ENCODE measurements around the gene SVBP.
A peak's percentile ranks its signal among the peaks of the same experiment; 100 is the strongest.
"Not testable (repeated sequence)": the region's sequence is repeated elsewhere in the genome, so short reads cannot be mapped to it uniquely, and the experiment has no call there.

The SVBP gene

DNA sequence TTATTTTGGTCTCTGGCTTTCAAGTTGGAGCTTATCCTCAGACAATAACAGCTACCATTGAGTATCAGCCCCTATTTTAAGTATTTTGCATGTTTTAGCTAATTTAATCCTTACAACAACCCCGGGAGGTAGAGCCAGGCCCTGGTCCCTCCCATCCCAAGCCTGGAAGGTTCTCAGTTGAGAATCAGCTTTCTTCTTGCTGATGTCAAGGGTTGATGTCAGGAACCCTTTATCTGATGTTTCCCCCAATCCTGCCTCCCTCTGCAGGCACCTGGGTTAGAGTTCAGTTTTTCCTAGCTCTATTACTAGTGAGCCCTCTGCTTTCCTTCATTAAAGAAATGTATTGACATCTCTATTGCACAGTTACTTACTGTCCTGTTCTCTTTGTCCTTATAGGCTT, 3.6 kb upstream of the SVBP start:
- Histone ChIP-seq H3K4me3 (ENCODE audit: low read depth, low read length) (no peak overlapping the region), H3K27me3 (replicated peaks) (no peaks in the 10 kb centered on the region), H3K27ac (no peak overlapping the region), H3K36me3 (replicated peaks) (no peaks in the 10 kb centered on the region)
- DNase-seq = no peak
- TF ChIP-seq, protein P1, sequence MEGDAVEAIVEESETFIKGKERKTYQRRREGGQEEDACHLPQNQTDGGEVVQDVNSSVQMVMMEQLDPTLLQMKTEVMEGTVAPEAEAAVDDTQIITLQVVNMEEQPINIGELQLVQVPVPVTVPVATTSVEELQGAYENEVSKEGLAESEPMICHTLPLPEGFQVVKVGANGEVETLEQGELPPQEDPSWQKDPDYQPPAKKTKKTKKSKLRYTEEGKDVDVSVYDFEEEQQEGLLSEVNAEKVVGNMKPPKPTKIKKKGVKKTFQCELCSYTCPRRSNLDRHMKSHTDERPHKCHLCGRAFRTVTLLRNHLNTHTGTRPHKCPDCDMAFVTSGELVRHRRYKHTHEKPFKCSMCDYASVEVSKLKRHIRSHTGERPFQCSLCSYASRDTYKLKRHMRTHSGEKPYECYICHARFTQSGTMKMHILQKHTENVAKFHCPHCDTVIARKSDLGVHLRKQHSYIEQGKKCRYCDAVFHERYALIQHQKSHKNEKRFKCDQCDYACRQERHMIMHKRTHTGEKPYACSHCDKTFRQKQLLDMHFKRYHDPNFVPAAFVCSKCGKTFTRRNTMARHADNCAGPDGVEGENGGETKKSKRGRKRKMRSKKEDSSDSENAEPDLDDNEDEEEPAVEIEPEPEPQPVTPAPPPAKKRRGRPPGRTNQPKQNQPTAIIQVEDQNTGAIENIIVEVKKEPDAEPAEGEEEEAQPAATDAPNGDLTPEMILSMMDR (IDR thresholded peaks at IDR 0.05; ENCODE audit: low read depth, low read length, missing control alignments) = no peak
- in situ Hi-C loops (cut with HindIII; ENCODE audit: low pct_ligation_motif_present, low sequenced_read_pairs) = no loop called here

DNA sequence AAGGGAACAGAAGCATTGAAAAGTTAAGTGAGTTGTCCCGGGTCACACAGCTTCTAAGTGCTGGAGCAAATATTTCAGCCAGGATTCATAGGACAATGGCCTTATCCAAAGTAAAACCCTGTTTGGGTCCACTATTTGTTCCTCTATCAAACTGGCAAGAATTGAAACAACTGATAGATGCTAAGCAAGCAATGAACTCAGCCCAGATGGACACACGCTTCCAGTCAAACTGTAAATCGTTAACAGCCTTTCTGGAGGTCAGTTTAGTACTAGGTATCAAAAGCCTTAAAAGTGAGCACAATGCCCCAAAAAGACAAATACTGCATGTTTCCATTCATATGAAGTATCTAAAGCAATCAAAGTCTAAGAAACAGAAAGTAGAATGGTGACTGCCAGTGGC, 779 bp upstream of the SVBP start:
- H3K27ac ChIP-seq = no peak overlapping the region
- no peaks in the 10 kb centered on the region for H3K27me3 ChIP-seq (replicated peaks)
- H3K36me3 ChIP-seq (replicated peaks) = no peaks in the 10 kb centered on the region
- no peak overlapping the region for H3K4me3 ChIP-seq (ENCODE audit: low read depth, low read length)
- TF ChIP-seq, protein P1 (IDR thresholded peaks at IDR 0.05; ENCODE audit: low read depth, low read length, missing control alignments) = no peak
- in situ Hi-C loops (cut with HindIII; ENCODE audit: low pct_ligation_motif_present, low sequenced_read_pairs) = no loop called here
- no peak for DNase-seq

DNA sequence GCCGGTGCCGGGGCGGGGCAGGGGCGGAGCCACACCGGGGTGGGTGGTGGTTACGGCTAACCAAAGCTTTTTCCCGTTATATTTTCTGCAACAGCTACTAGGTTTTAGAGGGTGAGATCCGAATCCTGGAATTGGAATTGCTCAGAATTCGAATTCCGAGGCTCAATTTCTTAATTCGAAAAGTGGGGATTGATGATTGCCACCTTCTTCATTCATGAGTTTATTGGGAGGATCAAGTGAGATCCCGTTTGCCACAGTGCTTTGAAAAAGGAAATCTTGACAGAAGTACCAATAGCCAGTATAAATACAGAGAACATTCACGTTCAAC, 207 bp upstream of the SVBP start:
- Histone ChIP-seq H3K4me3 (ENCODE audit: low read depth, low read length) (peak overlapping the region; percentile 49), H3K27ac (peak overlapping the region; percentile 100), H3K27me3 (replicated peaks) (no peaks in the 10 kb centered on the region), H3K36me3 (replicated peaks) (no peaks in the 10 kb centered on the region)
- DNase-seq = no peak
- in situ Hi-C loops (cut with HindIII; ENCODE audit: low pct_ligation_motif_present, low sequenced_read_pairs) = no loop called here
- TF ChIP-seq, protein P1 (IDR thresholded peaks at IDR 0.05; ENCODE audit: low read depth, low read length, missing control alignments) = no peak

DNA sequence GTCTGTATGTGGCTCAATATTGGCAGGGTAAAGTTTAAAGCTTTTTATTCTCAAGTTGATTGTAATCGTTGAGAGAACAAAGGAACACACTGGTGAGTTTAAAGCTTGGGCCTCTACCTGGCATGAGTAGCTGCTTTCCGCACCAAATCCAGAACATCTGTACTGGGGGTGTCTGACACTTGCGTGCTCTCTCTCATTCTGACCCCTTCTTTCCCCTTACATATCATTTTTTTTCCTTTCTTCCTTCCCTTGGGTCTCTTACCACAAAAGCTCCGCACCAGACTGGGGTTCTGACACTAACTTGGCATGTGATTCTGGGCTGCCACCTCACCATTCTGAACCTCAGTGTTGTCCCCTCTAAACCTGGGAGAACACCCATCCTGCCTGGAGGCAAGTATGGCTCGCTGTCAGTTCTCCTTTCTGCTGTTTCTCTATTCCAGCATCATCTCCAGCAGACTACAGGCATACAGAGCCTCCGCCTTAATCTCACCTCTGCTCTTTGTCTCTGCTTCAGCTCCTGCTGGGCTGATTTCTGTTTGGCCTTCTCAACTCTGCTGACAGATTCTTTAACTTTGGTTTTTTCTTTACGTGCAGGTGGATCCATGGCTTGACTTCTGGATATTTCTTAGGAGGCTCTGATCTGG, 1.1 kb downstream of the SVBP start:
- no peaks in the 10 kb centered on the region for H3K36me3 ChIP-seq (replicated peaks)
- H3K27ac ChIP-seq = peak overlapping the region; percentile 20
- in situ Hi-C loops (cut with HindIII; ENCODE audit: low pct_ligation_motif_present, low sequenced_read_pairs) = no loop called here
- peak; percentile 2 for DNase-seq
- H3K4me3 ChIP-seq (ENCODE audit: low read depth, low read length) = peak overlapping the region; percentile 77
- H3K27me3 ChIP-seq (replicated peaks) = no peaks in the 10 kb centered on the region
- TF ChIP-seq, protein P1 (IDR thresholded peaks at IDR 0.05; ENCODE audit: low read depth, low read length, missing control alignments) = no peak

DNA sequence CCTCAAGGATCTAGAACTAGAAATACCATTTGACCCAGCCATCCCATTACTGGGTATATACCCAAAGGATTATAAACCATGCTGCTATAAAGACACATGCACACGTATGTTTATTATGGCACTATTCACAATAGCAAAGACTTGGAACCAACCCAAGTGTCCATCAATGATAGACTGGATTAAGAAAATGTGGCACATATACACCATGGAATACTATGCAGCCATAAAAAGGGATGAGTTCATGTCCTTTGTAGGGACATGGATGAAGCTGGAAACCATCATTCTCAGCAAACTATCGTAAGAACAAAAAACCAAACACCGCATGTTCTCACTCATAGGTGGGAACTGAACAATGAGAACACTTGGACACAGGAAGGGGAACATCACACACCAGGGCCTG, 2.4 kb downstream of the SVBP start:
- DNase-seq; H3K27me3 ChIP-seq (replicated peaks); H3K27ac ChIP-seq; H3K36me3 ChIP-seq (replicated peaks); H3K4me3 ChIP-seq (ENCODE audit: low read depth, low read length); in situ Hi-C loops (cut with HindIII; ENCODE audit: low pct_ligation_motif_present, low sequenced_read_pairs): not testable (repeated sequence)

DNA sequence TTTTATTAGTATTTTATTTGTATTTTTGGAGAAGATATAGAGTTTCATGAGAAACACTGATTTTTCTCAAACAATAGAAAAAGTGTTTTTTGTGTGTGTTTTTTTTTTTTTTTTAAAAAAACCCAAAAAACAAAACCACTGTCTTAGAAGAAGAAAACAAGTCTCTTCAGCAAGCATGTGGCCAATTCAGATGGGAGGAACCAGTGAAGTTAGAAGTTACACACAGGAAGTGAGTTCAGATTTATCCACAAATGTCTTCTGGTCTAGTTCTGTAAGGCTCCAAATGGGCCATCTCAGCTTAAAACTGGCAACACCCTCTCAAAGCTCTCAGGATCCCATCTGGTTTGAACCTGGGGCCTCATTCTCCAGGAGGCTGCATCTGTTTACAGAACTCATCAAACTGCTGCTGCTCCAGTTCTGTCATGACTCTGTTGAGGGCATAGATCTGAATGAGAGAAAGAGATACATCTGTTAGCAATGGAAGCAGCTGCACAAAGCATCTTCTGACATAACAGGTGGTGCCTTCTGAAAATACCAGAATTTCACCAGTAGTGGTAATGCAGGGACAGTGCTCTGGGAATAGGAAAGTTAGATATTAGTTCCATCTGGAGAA, 10.0 kb downstream of the SVBP start:
- in situ Hi-C loops (cut with HindIII; ENCODE audit: low pct_ligation_motif_present, low sequenced_read_pairs) = no loop called here
- no peaks in the 10 kb centered on the region for H3K27me3 ChIP-seq (replicated peaks)
- no peaks in the 10 kb centered on the region for H3K36me3 ChIP-seq (replicated peaks)
- H3K27ac ChIP-seq = no peak overlapping the region
- no peak for DNase-seq
- TF ChIP-seq, protein P1 (IDR thresholded peaks at IDR 0.05; ENCODE audit: low read depth, low read length, missing control alignments) = no peak
- no peak overlapping the region for H3K4me3 ChIP-seq (ENCODE audit: low read depth, low read length)

Measured in brain microvascular endothelial cell (primary cell).